Frontal cortex (tissue), 4 donors: ENCODE results near the gene EVX2. TPM values are rescaled to one million over a fixed set of nuclear protein-coding genes. Genes with fewer than 3 reads are reported as not detected.

Source experiments
- DNase-seq, 2 donors: peaks; one replicate each; pipeline ENCODE4 v3.0.0; 2012; ENCODE audit warnings: low spot score in 2 of 2
- FAIRE-seq: peaks from 2 replicates; lab custom pipeline; 2012; peaks lifted over from hg19 to GRCh38; lab: Jason Lieb, UNC
- total RNA-seq: library from RNA; depleted of rRNA; stranded (reverse); fragments of >200 nt; gene quantifications from one replicate; pipeline ENCODE4 v1.2.3, GENCODE V29; 2014
- donor health status: control.
- donor health status: control.
- donor health status: control.

The EVX2 gene
- total RNA-seq, 1 donor from 2014 or later, result not detected

GRCh38 chr2:176122683-176123410, 39.1 kb upstream of the EVX2 start, which contains the start of gene HOXD9:
HOXD9 (plus strand) TSS chr2:176122719; CDS start chr2:176122769, 50 bp downstream.
- FAIRE-seq, result no peak
- no peak for DNase-seq

- FAIRE-seq (no peak), DNase-seq (no peak)
These were observed 38.4 kb upstream of the EVX2 start for GRCh38 chr2:176122052-176122682.

- DNase-seq (no peak), FAIRE-seq (no peak)
These were observed 37.7 kb upstream of the EVX2 start for GRCh38 chr2:176121190-176122051.

DNA sequence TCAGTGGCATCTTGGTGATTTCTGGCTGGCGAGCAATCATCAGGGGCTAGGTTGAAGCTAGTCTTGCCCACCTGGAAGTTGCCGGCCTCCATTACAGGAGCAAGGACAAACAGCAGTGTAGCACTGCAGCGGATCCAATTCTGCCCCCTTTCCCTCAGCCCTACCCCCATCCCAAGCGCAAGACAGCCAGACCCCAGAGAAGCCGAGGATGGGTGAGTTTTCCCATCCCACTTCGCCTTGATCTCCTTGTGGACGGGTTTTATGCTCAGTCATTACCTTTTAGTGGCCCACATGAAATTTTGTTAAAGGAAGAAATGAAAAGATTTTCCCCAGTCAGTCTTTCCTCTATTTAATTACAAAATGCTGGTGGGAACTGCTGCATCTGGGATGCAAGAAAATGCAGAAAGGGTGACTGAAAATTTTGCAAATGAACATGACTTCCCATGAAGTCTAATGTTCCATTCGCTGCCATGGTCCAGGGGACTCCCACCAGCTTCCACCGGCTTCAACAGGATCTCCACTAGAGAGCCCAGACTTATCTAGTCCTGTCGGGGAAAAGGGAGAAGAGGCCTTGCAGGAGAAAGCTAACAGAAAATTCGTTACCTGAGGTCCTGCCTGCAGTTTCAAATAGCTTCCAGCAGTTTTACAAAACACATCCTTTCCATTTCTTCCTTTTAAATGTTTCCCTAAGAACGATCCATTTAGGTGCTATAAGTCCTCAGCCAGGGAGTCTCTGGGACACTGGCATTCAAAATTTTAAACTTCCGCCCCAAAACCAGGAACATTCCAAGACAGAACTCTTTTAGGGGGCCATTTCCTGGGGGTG, 36.8 kb upstream of the EVX2 start:
- FAIRE-seq, result no peak
- DNase-seq, result no peak

GRCh38 chr2:176118601-176119339, 35.0 kb upstream of the EVX2 start:
- DNase-seq, result no peak
- FAIRE-seq, result no peak

GRCh38 chr2:176117823-176118371, 34.1 kb upstream of the EVX2 start:
- FAIRE-seq (no peak), DNase-seq (no peak)

GRCh38 chr2:176117162-176117822, 33.5 kb upstream of the EVX2 start:
- DNase-seq (no peak), FAIRE-seq (no peak)

GRCh38 chr2:176115883-176116813, 32.4 kb upstream of the EVX2 start, which contains the start of gene HOXD10:
HOXD10 (plus strand) TSS chr2:176116778; CDS start chr2:176116834, 56 bp downstream.
- FAIRE-seq, result no peak
- no peak for DNase-seq

DNA sequence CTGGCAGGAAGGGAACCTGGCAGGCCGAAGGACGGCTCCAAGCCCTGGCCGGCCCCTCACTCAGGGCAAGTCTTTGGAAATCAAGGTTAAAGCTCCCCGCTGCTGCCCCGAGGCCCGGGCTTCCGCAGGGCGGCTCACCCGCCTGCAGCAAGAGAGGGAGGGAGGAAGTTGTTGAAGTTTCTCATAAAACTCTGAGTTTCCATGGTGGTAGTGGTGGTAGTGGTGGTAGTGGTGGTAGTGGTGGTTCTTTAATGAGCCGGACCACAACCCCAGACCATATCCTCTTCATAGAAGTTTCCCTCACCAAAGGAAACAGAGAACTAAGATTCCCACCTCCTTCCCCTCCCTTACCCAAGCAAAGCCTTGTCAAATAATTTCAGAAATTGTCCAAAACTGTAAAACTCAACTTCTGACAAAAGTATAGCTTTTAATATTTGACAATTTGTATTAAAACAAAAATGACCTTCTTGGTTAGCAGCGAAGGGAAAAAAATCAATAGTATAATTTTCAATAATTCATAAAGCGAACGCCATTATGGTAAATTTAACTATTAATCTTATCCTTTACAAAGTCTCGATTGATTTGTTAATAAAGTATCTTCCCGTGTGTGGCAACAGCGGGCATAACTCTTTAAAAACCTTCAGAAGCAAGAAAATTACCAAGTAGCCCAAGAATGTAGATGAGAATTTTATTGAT, 31.3 kb upstream of the EVX2 start:
- DNase-seq (no peak), FAIRE-seq (no peak)

- FAIRE-seq, result no peak
- no peak for DNase-seq
These were observed 30.6 kb upstream of the EVX2 start for GRCh38 chr2:176114120-176114929.

GRCh38 chr2:176112375-176113302, 28.9 kb upstream of the EVX2 start:
- no peak for DNase-seq
- no peak for FAIRE-seq

DNA sequence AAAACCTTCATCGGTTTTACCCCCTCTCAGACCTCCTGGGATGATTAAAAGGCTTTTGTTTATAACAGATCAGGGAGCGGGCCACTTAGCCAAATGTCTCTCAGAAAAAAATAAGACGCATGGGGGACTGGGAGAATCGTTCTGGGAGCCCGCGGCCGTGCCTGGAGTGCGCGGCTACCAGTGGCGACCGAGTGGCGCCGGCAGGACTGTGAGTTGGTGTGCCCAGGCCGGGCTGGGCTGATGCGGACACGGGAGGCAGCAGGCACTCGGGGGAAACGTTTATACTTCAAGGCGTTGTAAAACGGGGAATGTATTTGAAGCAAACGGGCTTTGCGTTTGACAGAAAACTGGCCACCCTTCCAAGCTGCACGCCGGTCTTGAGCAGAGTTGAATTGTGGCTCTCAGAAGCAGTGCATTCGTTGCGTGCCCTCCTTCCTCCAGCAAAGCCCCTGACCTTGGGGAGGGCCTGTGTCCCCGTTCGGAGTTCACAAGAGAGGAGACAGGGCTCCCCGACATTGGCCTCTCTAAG, 28.1 kb upstream of the EVX2 start:
- no peak for FAIRE-seq
- no peak for DNase-seq

DNA sequence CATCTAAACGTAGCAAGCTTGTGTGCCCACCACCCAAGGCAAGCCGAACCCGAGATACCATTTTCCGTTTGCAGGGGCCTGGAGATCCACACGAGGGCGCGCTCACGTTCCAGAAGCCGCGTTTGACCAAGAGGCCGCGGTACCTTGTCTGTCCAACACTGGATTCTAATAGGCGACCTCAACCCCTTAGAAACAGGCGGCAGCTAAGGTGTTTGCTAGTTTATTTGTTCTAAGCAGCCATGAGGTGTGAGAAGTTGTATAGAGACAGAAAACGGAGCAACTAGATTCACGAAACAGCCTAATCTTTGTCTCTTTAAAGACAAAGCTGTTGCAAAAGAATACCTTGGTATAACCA, 27.5 kb upstream of the EVX2 start:
- no peak for FAIRE-seq
- no peak for DNase-seq
